Hepatocyte (in vitro differentiated cells): ENCODE results near the gene FLT1.

Source experiments
- EZH2 ChIP-seq: fragments of 200-600 bp; sonication (generic); IDR thresholded peaks from 2 replicates; pipeline ENCODE4 v1.6.1; 2016; ENCODE audit warnings: antibody characterized with exemption, mild to moderate bottlenecking, borderline replicate concordance
- EZH2phosphoT487 ChIP-seq: fragments of 200-600 bp; sonication (generic); IDR thresholded peaks from one replicate; pipeline ENCODE4 v1.6.1; 2018; ENCODE audit warnings: antibody characterized with exemption, mild to moderate bottlenecking, low read depth, moderate library complexity; ENCODE audit not compliant: unreplicated experiment, severe bottlenecking
- TF ChIP-seq, protein P1 (sequence below): fragments of 200-600 bp; sonication (generic); IDR thresholded peaks from 2 replicates; pipeline ENCODE4 v1.5.1; 2016; ENCODE audit warnings: antibody characterized with exemption, mild to moderate bottlenecking; ENCODE audit not compliant: poor library complexity

GRCh38 chr13:28401303-28402056, 93.4 kb downstream of the FLT1 start:
- TF ChIP-seq, protein P1, sequence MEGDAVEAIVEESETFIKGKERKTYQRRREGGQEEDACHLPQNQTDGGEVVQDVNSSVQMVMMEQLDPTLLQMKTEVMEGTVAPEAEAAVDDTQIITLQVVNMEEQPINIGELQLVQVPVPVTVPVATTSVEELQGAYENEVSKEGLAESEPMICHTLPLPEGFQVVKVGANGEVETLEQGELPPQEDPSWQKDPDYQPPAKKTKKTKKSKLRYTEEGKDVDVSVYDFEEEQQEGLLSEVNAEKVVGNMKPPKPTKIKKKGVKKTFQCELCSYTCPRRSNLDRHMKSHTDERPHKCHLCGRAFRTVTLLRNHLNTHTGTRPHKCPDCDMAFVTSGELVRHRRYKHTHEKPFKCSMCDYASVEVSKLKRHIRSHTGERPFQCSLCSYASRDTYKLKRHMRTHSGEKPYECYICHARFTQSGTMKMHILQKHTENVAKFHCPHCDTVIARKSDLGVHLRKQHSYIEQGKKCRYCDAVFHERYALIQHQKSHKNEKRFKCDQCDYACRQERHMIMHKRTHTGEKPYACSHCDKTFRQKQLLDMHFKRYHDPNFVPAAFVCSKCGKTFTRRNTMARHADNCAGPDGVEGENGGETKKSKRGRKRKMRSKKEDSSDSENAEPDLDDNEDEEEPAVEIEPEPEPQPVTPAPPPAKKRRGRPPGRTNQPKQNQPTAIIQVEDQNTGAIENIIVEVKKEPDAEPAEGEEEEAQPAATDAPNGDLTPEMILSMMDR = no peak
- TF ChIP-seq EZH2 = no peak
- TF ChIP-seq EZH2phosphoT487 = no peak
